Kidney (tissue), 14 donors: Measurements from ENCODE around the gene TGFBR3L. TPM values are rescaled to one million over a fixed set of nuclear protein-coding genes. Genes with fewer than 3 reads are reported as not detected.
A peak's percentile ranks its signal among the peaks of the same experiment; 100 is the strongest.

ENCODE experiments used
- DNase-seq, 5 donors: peaks; one replicate each; pipeline ENCODE4 v3.0.0-alpha.2; 2013 to 2020
- FAIRE-seq: peaks from 2 replicates; lab custom pipeline; 2012; peaks lifted over from hg19 to GRCh38; lab: Jason Lieb, UNC
- H3K27ac ChIP-seq, 2 donors: one replicate each; pipeline ENCODE4 v1.7.0; 2013; ENCODE audit warnings: low read depth in 2 of 2, low read length in 2 of 2, inconsistent platforms in 1 of 2
- H3K27me3 ChIP-seq: one replicate; pipeline ENCODE4 v1.7.1; 2013; ENCODE audit warnings: low read length, inconsistent platforms; ENCODE audit not compliant: control insufficient read depth, insufficient read depth
- H3K36me3 ChIP-seq, 3 donors: one replicate each; pipeline versions ENCODE4 v1.7.0 to v1.7.1; 2013; ENCODE audit warnings: low read length in 3 of 3, control low read depth in 1 of 3, inconsistent platforms in 1 of 3; ENCODE audit not compliant: insufficient read depth in 3 of 3, control insufficient read depth in 2 of 3
- H3K4me1 ChIP-seq, 3 donors: one replicate each; pipeline versions ENCODE4 v1.7.0 to v1.7.1; 2013; ENCODE audit warnings: low read length in 3 of 3, inconsistent platforms in 1 of 3, low read depth in 1 of 3; ENCODE audit not compliant: control insufficient read depth in 2 of 3, insufficient read depth in 2 of 3
- H3K4me3 ChIP-seq, 3 donors: one replicate each; pipeline versions ENCODE4 v1.7.0 to v1.8.1; 2013; ENCODE audit warnings: low read length in 3 of 3, control low read depth in 1 of 3, inconsistent platforms in 1 of 3
- H3K9ac ChIP-seq, 3 donors: one replicate each; pipeline versions ENCODE4 v1.7.0 to v1.7.1; 2013; ENCODE audit warnings: low read length in 3 of 3, control low read depth in 1 of 3, inconsistent platforms in 1 of 3
- H3K9me3 ChIP-seq, 3 donors: one replicate each; pipeline versions ENCODE4 v1.7.0 to v1.7.1; 2013; ENCODE audit warnings: low read length in 3 of 3, control low read depth in 1 of 3, inconsistent platforms in 1 of 3; ENCODE audit not compliant: control insufficient read depth in 2 of 3, insufficient read depth in 1 of 3
- intact Hi-C: fragments of 100-400 bp; cut with DNase I; formaldehyde crosslinking; loops from one replicate; pipeline ENCODE4 v1.11.1; 2022
- polyA plus RNA-seq: library from polyadenylated mRNA; stranded (reverse); fragments of 350-450 nt; fragmentation: Illumina TruSeq; extraction: RNeasy Lipid Tissue Mini Kit (QIAGEN cat#74804); gene quantifications from one replicate; pipeline ENCODE4 v1.2.3, GENCODE V29; 2014; ENCODE audit warnings: low read depth, low replicate concordance; ENCODE audit not compliant: insufficient read depth
- total RNA-seq: library from RNA; stranded (reverse); fragmentation: NEBNext Ultra II Directional; extraction: Animal tissue kit (Norgen Biotek cat#: 25700); gene quantifications from one replicate; pipeline ENCODE4 v1.2.1, GENCODE V29; 2021
- TF ChIP-seq, protein P1 (sequence below): IDR thresholded peaks from 3 replicates; pipeline ENCODE4 v1.5.1; 2012; ENCODE audit warnings: mild to moderate bottlenecking, moderate library complexity, borderline replicate concordance; ENCODE audit not compliant: insufficient read depth; ENCODE audit errors: extremely low read depth
- donor health status: control.
- donor health status: control.
- donor health status: control.
- donor health status: control.
- donor health status: control.
- donor health status: DM: yes; HTN: yes; CAD: no.
- donor health status: Normal renal cell carcinoma (clear cell type).

TGFBR3L gene
- total and polyA plus RNA-seq, 2 donors from 2014 or later, result 0.44 to 1.5 TPM

DNA sequence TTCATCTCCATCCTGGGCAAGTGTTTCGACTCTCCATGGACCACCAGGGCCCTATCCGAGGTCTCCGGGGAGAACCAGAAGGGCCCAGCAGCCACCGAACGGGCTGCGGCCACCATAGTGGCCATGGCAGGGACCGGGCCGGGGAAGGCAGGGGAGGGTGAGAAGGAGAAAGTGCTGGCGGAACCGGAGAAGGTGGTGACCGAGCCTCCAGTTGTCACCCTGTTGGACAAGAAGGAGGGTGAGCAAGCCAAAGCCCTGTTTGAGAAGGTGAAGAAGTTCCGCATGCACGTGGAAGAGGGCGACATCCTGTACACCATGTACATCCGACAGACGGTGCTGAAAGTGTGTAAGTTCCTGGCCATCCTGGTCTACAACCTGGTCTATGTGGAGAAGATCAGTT is 15.7 kb upstream of the TGFBR3L start:
- intact Hi-C loops, result no loop called here
- FAIRE-seq, result no peak

DNA sequence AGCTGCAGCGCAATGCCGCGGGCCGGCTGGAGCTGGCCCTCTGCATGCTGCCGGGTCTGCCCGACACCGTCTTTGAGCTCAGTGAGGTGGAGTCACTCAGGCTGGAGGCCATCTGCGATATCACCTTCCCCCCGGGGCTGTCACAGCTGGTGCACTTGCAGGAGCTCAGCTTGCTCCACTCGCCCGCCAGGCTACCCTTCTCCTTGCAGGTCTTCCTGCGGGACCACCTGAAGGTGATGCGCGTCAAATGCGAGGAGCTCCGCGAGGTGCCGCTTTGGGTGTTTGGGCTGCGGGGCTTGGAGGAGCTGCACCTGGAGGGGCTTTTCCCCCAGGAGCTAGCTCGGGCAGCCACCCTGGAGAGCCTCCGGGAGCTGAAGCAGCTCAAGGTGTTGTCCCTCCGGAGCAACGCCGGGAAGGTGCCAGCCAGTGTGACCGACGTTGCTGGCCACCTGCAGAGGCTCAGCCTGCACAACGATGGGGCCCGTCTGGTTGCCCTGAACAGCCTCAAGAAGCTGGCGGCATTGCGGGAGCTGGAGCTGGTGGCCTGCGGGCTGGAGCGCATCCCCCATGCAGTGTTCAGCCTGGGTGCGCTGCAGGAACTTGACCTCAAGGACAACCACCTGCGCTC is 14.8 kb upstream of the TGFBR3L start:
- FAIRE-seq, result no peak

More for the DNA sequence above, 15.7 kb upstream of the TGFBR3L start:
- Histone ChIP-seq H3K27ac (no peak overlapping the region), H3K4me3 (no peak overlapping the region), H3K4me1 (peaks cover 0 to 6% (median 4%) of the 10 kb centered on the region in 3 donors), H3K36me3 (no peaks in the 10 kb centered on the region), H3K9me3 (no peaks in the 10 kb centered on the region), H3K9ac (no peak overlapping the region), H3K27me3 (no peaks in the 10 kb centered on the region)
- no peak for DNase-seq
- TF ChIP-seq, protein P1, sequence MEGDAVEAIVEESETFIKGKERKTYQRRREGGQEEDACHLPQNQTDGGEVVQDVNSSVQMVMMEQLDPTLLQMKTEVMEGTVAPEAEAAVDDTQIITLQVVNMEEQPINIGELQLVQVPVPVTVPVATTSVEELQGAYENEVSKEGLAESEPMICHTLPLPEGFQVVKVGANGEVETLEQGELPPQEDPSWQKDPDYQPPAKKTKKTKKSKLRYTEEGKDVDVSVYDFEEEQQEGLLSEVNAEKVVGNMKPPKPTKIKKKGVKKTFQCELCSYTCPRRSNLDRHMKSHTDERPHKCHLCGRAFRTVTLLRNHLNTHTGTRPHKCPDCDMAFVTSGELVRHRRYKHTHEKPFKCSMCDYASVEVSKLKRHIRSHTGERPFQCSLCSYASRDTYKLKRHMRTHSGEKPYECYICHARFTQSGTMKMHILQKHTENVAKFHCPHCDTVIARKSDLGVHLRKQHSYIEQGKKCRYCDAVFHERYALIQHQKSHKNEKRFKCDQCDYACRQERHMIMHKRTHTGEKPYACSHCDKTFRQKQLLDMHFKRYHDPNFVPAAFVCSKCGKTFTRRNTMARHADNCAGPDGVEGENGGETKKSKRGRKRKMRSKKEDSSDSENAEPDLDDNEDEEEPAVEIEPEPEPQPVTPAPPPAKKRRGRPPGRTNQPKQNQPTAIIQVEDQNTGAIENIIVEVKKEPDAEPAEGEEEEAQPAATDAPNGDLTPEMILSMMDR, result no peak

DNA sequence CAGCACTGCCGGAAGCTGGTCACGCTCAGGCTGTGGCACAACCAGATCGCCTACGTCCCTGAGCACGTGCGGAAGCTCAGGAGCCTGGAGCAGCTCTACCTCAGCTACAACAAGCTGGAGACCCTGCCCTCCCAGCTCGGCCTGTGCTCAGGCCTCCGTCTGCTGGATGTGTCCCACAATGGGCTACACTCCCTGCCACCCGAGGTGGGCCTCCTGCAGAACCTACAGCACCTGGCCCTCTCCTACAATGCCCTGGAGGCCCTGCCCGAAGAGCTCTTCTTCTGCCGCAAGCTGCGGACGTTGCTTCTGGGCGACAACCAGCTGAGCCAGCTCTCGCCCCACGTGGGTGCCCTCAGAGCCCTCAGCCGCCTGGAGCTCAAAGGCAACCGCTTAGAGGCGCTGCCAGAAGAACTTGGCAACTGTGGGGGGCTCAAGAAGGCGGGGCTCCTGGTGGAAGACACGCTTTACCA is 14.2 kb upstream of the TGFBR3L start:
- Histone ChIP-seq H3K4me3 (no peak overlapping the region), H3K27ac (no peak overlapping the region), H3K4me1 (peaks cover 0 to 16% (median 12%) of the 10 kb centered on the region in 3 donors), H3K9ac (no peak overlapping the region), H3K36me3 (no peaks in the 10 kb centered on the region), H3K9me3 (no peaks in the 10 kb centered on the region), H3K27me3 (no peaks in the 10 kb centered on the region)
- peak in 1 of 5 donors; percentile 55 for DNase-seq
- no peak for FAIRE-seq
- intact Hi-C loops, result no loop called here
- TF ChIP-seq, protein P1, result no peak

More for the DNA sequence above, 14.8 kb upstream of the TGFBR3L start:
- intact Hi-C loops, result no loop called here
- peak in 3 of 5 donors; percentile 10 to 77 (median 55) for DNase-seq
- Histone ChIP-seq H3K36me3 (no peaks in the 10 kb centered on the region), H3K9ac (no peak overlapping the region), H3K4me1 (peaks cover 0 to 11% (median 7%) of the 10 kb centered on the region in 3 donors), H3K27ac (no peak overlapping the region), H3K9me3 (no peaks in the 10 kb centered on the region), H3K27me3 (no peaks in the 10 kb centered on the region), H3K4me3 (no peak overlapping the region)
- TF ChIP-seq, protein P1, result no peak
